Neural crest cell (in vitro differentiated cells): ENCODE results near the gene PPM1E. TPM values are rescaled to one million over a fixed set of nuclear protein-coding genes. Genes with fewer than 3 reads are reported as not detected.
A peak's percentile ranks its signal among the peaks of the same experiment; 100 is the strongest.

Source experiments
- DNase-seq: peaks from one replicate; pipeline ENCODE4 v3.0.0; 2021; ENCODE audit warnings: low read depth, mixed read lengths, low spot score
- H3K27ac Mint-ChIP-seq: one replicate; pipeline ENCODE4 v1.8.0; 2021; ENCODE audit warnings: mild to moderate bottlenecking, mixed read lengths; ENCODE audit not compliant: unreplicated experiment
- H3K27me3 Mint-ChIP-seq: 2 replicates; pipeline ENCODE4 v1.8.0; 2021; ENCODE audit warnings: low read depth, mild to moderate bottlenecking, mixed read lengths
- H3K36me3 Mint-ChIP-seq: 2 replicates; pipeline ENCODE4 v1.8.0; 2021; ENCODE audit warnings: low read depth, mild to moderate bottlenecking, mixed read lengths
- H3K4me1 Mint-ChIP-seq: 2 replicates; pipeline ENCODE4 v1.8.0; 2021; ENCODE audit warnings: mixed read lengths
- H3K4me3 Mint-ChIP-seq: one replicate; pipeline ENCODE4 v1.8.0; 2021; ENCODE audit warnings: mild to moderate bottlenecking, mixed read lengths
- H3K9me3 Mint-ChIP-seq: 2 replicates; pipeline ENCODE4 v1.8.0; 2021; ENCODE audit warnings: mixed read lengths
- total RNA-seq: library from RNA; stranded (reverse); gene quantifications from 2 replicates; pipeline ENCODE4 v1.2.1, GENCODE V29; 2021
- TF ChIP-seq, protein P1 (sequence below): fragments of 200-600 bp; sonication (generic); conservative IDR thresholded peaks from 2 replicates; pipeline ENCODE4 v1.5.0; 2021; ENCODE audit warnings: antibody characterized with exemption, mild to moderate bottlenecking

The PPM1E gene
- total RNA-seq, 1 donor from 2014 or later: 15.2 TPM

DNA sequence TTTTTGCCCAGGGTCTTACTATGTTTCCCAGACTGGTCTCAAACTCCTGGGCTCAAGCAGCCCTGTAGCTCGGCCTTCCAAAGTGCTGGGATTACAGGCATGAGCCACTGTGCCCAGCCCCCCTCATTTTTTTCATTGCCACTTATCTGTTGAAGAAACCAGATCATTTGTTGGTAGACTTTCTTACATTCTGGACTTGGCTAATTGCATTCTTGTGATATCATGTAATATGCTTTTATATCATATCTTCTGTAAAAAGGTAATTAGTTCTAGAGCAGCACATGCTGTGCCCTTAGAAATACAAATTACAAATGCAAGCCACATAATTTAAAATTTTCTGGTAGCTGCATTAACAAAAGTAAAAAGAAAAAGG, 53.9 kb downstream of the PPM1E start:
- Mint-ChIP-seq H3K27ac (peak overlapping the region; percentile 9), H3K27me3 (no peaks in the 10 kb centered on the region), H3K36me3 (no peaks in the 10 kb centered on the region), H3K4me3 (no peak overlapping the region), H3K4me1 (no peaks in the 10 kb centered on the region), H3K9me3 (no peaks in the 10 kb centered on the region)
- no peak for DNase-seq
- TF ChIP-seq, protein P1, sequence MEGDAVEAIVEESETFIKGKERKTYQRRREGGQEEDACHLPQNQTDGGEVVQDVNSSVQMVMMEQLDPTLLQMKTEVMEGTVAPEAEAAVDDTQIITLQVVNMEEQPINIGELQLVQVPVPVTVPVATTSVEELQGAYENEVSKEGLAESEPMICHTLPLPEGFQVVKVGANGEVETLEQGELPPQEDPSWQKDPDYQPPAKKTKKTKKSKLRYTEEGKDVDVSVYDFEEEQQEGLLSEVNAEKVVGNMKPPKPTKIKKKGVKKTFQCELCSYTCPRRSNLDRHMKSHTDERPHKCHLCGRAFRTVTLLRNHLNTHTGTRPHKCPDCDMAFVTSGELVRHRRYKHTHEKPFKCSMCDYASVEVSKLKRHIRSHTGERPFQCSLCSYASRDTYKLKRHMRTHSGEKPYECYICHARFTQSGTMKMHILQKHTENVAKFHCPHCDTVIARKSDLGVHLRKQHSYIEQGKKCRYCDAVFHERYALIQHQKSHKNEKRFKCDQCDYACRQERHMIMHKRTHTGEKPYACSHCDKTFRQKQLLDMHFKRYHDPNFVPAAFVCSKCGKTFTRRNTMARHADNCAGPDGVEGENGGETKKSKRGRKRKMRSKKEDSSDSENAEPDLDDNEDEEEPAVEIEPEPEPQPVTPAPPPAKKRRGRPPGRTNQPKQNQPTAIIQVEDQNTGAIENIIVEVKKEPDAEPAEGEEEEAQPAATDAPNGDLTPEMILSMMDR: no peak

DNA sequence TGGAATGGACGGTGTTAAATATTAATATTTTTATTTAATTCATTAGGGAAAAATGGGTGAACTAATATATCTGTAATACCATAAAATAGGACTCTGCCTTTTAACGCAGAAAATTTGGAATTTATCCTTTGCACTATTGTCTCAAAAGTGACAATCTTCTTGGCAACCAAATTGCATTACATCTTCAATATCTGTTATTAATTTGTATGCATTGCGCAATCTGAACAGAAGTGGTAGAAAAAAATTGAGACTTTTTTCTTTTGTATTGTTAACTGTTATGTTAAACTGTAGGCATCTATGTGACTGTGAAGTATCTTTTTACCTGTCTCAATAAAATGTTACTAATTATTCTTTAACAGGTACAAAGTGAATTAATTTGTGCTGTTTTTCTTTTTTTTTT, 55.6 kb downstream of the PPM1E start:
- no peaks in the 10 kb centered on the region for H3K4me1 Mint-ChIP-seq
- no peak for DNase-seq
- H3K27ac Mint-ChIP-seq: no peak overlapping the region
- H3K36me3 Mint-ChIP-seq: no peaks in the 10 kb centered on the region
- no peak overlapping the region for H3K4me3 Mint-ChIP-seq
- TF ChIP-seq, protein P1: no peak
- no peaks in the 10 kb centered on the region for H3K27me3 Mint-ChIP-seq
- no peaks in the 10 kb centered on the region for H3K9me3 Mint-ChIP-seq

- H3K27me3 Mint-ChIP-seq: no peaks in the 10 kb centered on the region
- no peak overlapping the region for H3K4me3 Mint-ChIP-seq
- no peak overlapping the region for H3K27ac Mint-ChIP-seq
- TF ChIP-seq, protein P1: no peak
- no peaks in the 10 kb centered on the region for H3K36me3 Mint-ChIP-seq
- no peaks in the 10 kb centered on the region for H3K4me1 Mint-ChIP-seq
- no peaks in the 10 kb centered on the region for H3K9me3 Mint-ChIP-seq
- DNase-seq: no peak
These were observed 58.1 kb downstream of the PPM1E start for GRCh38 chr17:58813712-58814111.

DNA sequence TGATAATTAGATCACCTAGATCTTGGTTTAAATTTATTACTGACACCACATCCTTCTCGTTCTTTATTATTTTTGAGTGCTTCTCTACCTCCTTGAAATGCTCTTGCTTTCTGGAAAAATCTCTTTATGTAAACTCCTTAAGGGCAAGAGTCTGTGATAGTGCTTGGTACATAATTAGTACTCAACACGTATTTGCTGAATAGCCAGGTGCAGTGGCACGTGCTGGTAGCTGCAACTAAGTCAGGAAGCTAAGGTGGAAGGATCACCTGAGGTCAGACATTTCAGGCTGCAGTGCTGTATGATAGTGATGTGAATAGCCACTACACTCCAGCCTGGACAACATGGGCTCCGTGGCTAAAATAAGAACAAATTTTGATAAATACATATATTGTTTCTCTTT, 63.0 kb downstream of the PPM1E start:
- H3K27ac Mint-ChIP-seq: no peak overlapping the region
- TF ChIP-seq, protein P1: no peak
- no peaks in the 10 kb centered on the region for H3K36me3 Mint-ChIP-seq
- H3K4me1 Mint-ChIP-seq: peaks cover 22% of the 10 kb centered on the region
- DNase-seq: no peak
- no peaks in the 10 kb centered on the region for H3K27me3 Mint-ChIP-seq
- H3K4me3 Mint-ChIP-seq: no peak overlapping the region
- no peaks in the 10 kb centered on the region for H3K9me3 Mint-ChIP-seq

DNA sequence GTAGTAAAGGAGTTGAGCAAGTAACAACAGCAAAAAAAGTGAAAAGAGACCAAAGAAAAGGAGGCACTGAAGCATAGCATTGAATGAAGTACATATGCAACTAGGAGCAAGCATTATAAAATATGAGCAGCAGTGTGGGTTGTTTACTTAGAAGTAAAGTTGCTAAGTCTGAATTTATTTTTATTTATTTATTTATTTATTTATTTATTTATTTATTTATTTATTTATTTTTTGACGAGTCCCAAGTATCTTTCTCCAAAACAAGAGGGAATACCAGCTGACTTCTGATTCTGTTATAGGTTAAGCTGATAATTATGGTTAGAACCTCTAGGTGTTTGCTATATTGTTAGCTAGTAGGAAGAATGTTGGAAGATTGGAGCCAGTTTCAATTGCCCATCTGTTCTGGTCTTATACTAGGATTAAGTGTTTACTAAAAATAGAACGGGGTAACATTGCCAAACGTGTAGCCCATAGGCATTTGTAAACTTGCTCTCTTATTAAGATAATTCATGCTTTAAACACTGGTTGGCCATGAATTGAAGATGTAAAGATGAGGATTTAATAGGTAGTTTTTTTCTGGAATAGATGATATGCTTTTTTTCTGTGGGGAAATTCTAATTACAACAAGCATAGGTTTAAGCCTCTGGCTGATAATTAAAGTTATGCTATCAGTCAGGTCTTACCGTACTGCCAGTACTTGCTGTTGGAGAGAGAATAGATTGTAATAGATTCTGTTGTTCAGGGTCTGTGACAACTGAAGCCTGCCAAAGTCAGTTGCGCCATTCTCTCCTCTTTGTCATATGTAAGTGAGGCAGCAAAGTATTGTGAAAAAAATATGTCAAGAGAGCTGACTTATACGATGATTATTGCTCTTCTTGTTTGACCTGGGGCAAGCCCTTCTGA, 66.7 kb downstream of the PPM1E start:
- no peaks in the 10 kb centered on the region for H3K36me3 Mint-ChIP-seq
- H3K4me3 Mint-ChIP-seq: no peak overlapping the region
- TF ChIP-seq, protein P1: no peak
- peaks cover 25% of the 10 kb centered on the region for H3K4me1 Mint-ChIP-seq
- no peak overlapping the region for H3K27ac Mint-ChIP-seq
- no peaks in the 10 kb centered on the region for H3K27me3 Mint-ChIP-seq
- no peaks in the 10 kb centered on the region for H3K9me3 Mint-ChIP-seq
- DNase-seq: no peak
